Inflammatory macrophage (primary cell): ENCODE results near the gene NTNG2.

Experiments used
- DNase-seq, 2 donors: peaks; one replicate each; pipeline ENCODE4 v3.0.0-alpha.2; 2020 to 2022

The NTNG2 gene

GRCh38 chr9:132238026-132238972 is 76.4 kb downstream of the NTNG2 start:
- DNase-seq = no peak

- no peak for DNase-seq
These were observed 77.1 kb downstream of the NTNG2 start for GRCh38 chr9:132238992-132239391.

GRCh38 chr9:132239518-132239917 is 77.7 kb downstream of the NTNG2 start:
- DNase-seq = no peak

GRCh38 chr9:132239999-132240840 is 78.4 kb downstream of the NTNG2 start:
- no peak for DNase-seq

GRCh38 chr9:132240841-132241482 is 79.1 kb downstream of the NTNG2 start:
- DNase-seq = peak; percentile 92 to 94

- no peak for DNase-seq
These were observed 79.6 kb downstream of the NTNG2 start for GRCh38 chr9:132241483-132241839.

- peak; percentile 25 to 32 for DNase-seq
These were observed 80.2 kb downstream of the NTNG2 start for GRCh38 chr9:132241840-132242620.

- DNase-seq = no peak
These were observed 80.8 kb downstream of the NTNG2 start for GRCh38 chr9:132242621-132243155.

- no peak for DNase-seq
These were observed 81.6 kb downstream of the NTNG2 start for GRCh38 chr9:132243156-132244074.

- DNase-seq = no peak
These were observed 83.0 kb downstream of the NTNG2 start for GRCh38 chr9:132244582-132245455.

GRCh38 chr9:132245465-132245864 is 83.6 kb downstream of the NTNG2 start:
- DNase-seq = no peak

- no peak for DNase-seq
These were observed 86.1 kb downstream of the NTNG2 start for GRCh38 chr9:132247942-132248341.

- DNase-seq = no peak
These were observed 87.3 kb downstream of the NTNG2 start for GRCh38 chr9:132249123-132249522.

- no peak for DNase-seq
These were observed 87.8 kb downstream of the NTNG2 start for GRCh38 chr9:132249690-132250089.

GRCh38 chr9:132250324-132251262 is 88.7 kb downstream of the NTNG2 start:
- DNase-seq = no peak

GRCh38 chr9:132260846-132261245 is 99.0 kb downstream of the NTNG2 start:
- DNase-seq = no peak

- DNase-seq = no peak
These were observed 104.2 kb downstream of the NTNG2 start for GRCh38 chr9:132266017-132266416.

GRCh38 chr9:132267660-132268059 is 105.8 kb downstream of the NTNG2 start:
- no peak for DNase-seq
